Endodermal cell (in vitro differentiated cells): Measurements from ENCODE around the gene CCDC196. TPM values are rescaled to one million over a fixed set of nuclear protein-coding genes. Genes with fewer than 3 reads are reported as not detected.

Experiments
- DNase-seq: peaks from one replicate; pipeline ENCODE4 v3.0.0-alpha.2; 2017
- H3K27ac ChIP-seq: 2 replicates; pipeline ENCODE4 v1.5.1; 2013; ENCODE audit warnings: mild to moderate bottlenecking, low read depth, low read length, moderate library complexity
- H3K27me3 ChIP-seq: 2 replicates; pipeline ENCODE4 v1.6.1; 2013; ENCODE audit warnings: mild to moderate bottlenecking, low read length, moderate library complexity; ENCODE audit not compliant: insufficient read depth, control insufficient read depth, poor library complexity, severe bottlenecking
- H3K36me3 ChIP-seq: 2 replicates; pipeline ENCODE4 v1.7.0; 2013; ENCODE audit warnings: mild to moderate bottlenecking, low read length, moderate library complexity; ENCODE audit not compliant: control insufficient read depth, insufficient read depth
- H3K4me1 ChIP-seq: one replicate; pipeline ENCODE4 v1.7.0; 2013; ENCODE audit warnings: low read length; ENCODE audit not compliant: control insufficient read depth, insufficient read depth
- H3K4me3 ChIP-seq: 2 replicates; pipeline ENCODE4 v1.5.1; 2013; ENCODE audit warnings: mild to moderate bottlenecking, low read length, moderate library complexity
- H3K9ac ChIP-seq: 2 replicates; pipeline ENCODE4 v1.6.1; 2013; ENCODE audit warnings: mild to moderate bottlenecking, low read length, moderate library complexity; ENCODE audit not compliant: poor library complexity, severe bottlenecking; ENCODE audit errors: extremely low read depth
- H3K9me3 ChIP-seq: 2 replicates; pipeline ENCODE4 v1.6.1; 2013; ENCODE audit warnings: mild to moderate bottlenecking, low read length, moderate library complexity; ENCODE audit not compliant: control insufficient read depth
- H3K27ac Mint-ChIP-seq: 2 replicates; pipeline ENCODE4 v1.8.0; 2020; ENCODE audit warnings: mixed read lengths
- H3K27me3 Mint-ChIP-seq: 2 replicates; pipeline ENCODE4 v1.8.0; 2021; ENCODE audit warnings: mild to moderate bottlenecking, mixed read lengths; ENCODE audit not compliant: insufficient read depth
- H3K36me3 Mint-ChIP-seq: 2 replicates; pipeline ENCODE4 v1.8.0; 2020; ENCODE audit warnings: low read depth, mixed read lengths
- H3K4me1 Mint-ChIP-seq: 2 replicates; pipeline ENCODE4 v1.8.0; 2020; ENCODE audit warnings: mixed read lengths
- H3K4me3 Mint-ChIP-seq: 2 replicates; pipeline ENCODE4 v1.8.0; 2020; ENCODE audit warnings: mild to moderate bottlenecking, moderate library complexity, mixed read lengths
- H3K9me3 Mint-ChIP-seq: 2 replicates; pipeline ENCODE4 v1.8.0; 2020; ENCODE audit warnings: mild to moderate bottlenecking, mixed read lengths
- CTCF ChIP-seq: fragments of 200-600 bp; sonication (generic); conservative IDR thresholded peaks from 2 replicates; pipeline ENCODE4 v1.5.0; 2021; ENCODE audit warnings: antibody characterized with exemption, mild to moderate bottlenecking
- WGBS, 2 experiments: methylation state at CpG; one replicate each; pipeline versions ENCODE4 v1.1.5 to v1.1.7; 2013; ENCODE audit warnings: missing lambda C conversion rate in 2 of 2, mixed read lengths in 1 of 2; ENCODE audit not compliant: insufficient coverage in 1 of 2, insufficient read length in 1 of 2; 5-methylcytosine and 5-hydroxymethylcytosine counted together
- total RNA-seq, 2 donors: library from RNA; stranded (reverse); fragmentation: NEBNext Ultra II Directional in 1 of 2; extraction: Animal tissue kit (Norgen Biotek cat#: 25700) in 1 of 2; gene quantifications; 2 replicates in 1 of 2; 3 replicates in 1 of 2; pipeline ENCODE4 v1.2.1, GENCODE V29; 2021

The CCDC196 gene
- total RNA-seq, 2 donors from 2014 or later = not detected

GRCh38 chr14:66468778-66469367 lies 17.3 kb upstream of the CCDC196 start:
- no peak overlapping the region for H3K4me3 Mint-ChIP-seq
- peaks cover 83% of the 10 kb centered on the region for H3K9me3 Mint-ChIP-seq
- Histone ChIP-seq H3K36me3 (no peaks in the 10 kb centered on the region), H3K4me1 (no peaks in the 10 kb centered on the region), H3K9ac (no peak overlapping the region), H3K4me3 (peak overlapping the region; percentile 66), H3K9me3 (peaks cover 93% of the 10 kb centered on the region), H3K27ac (no peak overlapping the region), H3K27me3 (no peaks in the 10 kb centered on the region)
- no peaks in the 10 kb centered on the region for H3K4me1 Mint-ChIP-seq
- H3K27ac Mint-ChIP-seq = no peak overlapping the region
- TF ChIP-seq CTCF = no peak
- 96% methylated on average over 2 of the region's 2 CpGs; no CpG with 5 or more reads in 1 of the 2 experiments for WGBS, 2 experiments
- H3K27me3 Mint-ChIP-seq = no peaks in the 10 kb centered on the region
- DNase-seq = no peak
- H3K36me3 Mint-ChIP-seq = peaks cover 9% of the 10 kb centered on the region

- no peaks in the 10 kb centered on the region for H3K27me3 ChIP-seq
- peak overlapping the region; percentile 66 for H3K4me3 ChIP-seq
- Mint-ChIP-seq H3K9me3 (peaks cover 68% of the 10 kb centered on the region), H3K27ac (no peak overlapping the region), H3K4me3 (no peak overlapping the region), H3K27me3 (no peaks in the 10 kb centered on the region), H3K4me1 (no peaks in the 10 kb centered on the region), H3K36me3 (peaks cover 7% of the 10 kb centered on the region)
- no peaks in the 10 kb centered on the region for H3K4me1 ChIP-seq
- no peak overlapping the region for H3K9ac ChIP-seq
- no peak for DNase-seq
- no peak overlapping the region for H3K27ac ChIP-seq
- H3K36me3 ChIP-seq = no peaks in the 10 kb centered on the region
- H3K9me3 ChIP-seq = peaks cover 69% of the 10 kb centered on the region
- no peak for TF ChIP-seq CTCF
- 73 to 92% methylated on average over 3 to 4 of the region's 4 CpGs for WGBS, 2 experiments
Observed at GRCh38 chr14:66471584-66471983, 14.6 kb upstream of the CCDC196 start.

GRCh38 chr14:66472251-66472650 lies 13.9 kb upstream of the CCDC196 start:
- H3K27ac ChIP-seq = no peak overlapping the region
- no peaks in the 10 kb centered on the region for H3K27me3 ChIP-seq
- Mint-ChIP-seq H3K27me3 (no peaks in the 10 kb centered on the region), H3K4me1 (no peaks in the 10 kb centered on the region), H3K27ac (no peak overlapping the region), H3K9me3 (peaks cover 63% of the 10 kb centered on the region), H3K36me3 (peaks cover 7% of the 10 kb centered on the region), H3K4me3 (no peak overlapping the region)
- no peak for TF ChIP-seq CTCF
- H3K4me3 ChIP-seq = peak overlapping the region; percentile 62
- no peaks in the 10 kb centered on the region for H3K36me3 ChIP-seq
- DNase-seq = no peak
- peaks cover 62% of the 10 kb centered on the region for H3K9me3 ChIP-seq
- H3K9ac ChIP-seq = no peak overlapping the region
- no peaks in the 10 kb centered on the region for H3K4me1 ChIP-seq
